Measurements from ENCODE around the gene CARS2.
A peak's percentile ranks its signal among the peaks of the same experiment; 100 is the strongest.
"Not testable (repeated sequence)": the region's sequence is repeated elsewhere in the genome, so short reads cannot be mapped to it uniquely, and the experiment has no call there.

The CARS2 gene

GRCh38 chr13:110705826-110706569, at the start of gene CARS2:
Gene CARS2, minus strand, starts transcription at chr13:110706116. Its CDS starts 23 bp downstream, at chr13:110706093.
- DNase-seq, result peak; percentile 94

- DNase-seq, result no peak
Observed at GRCh38 chr13:110748271-110748670, 42.4 kb upstream of the CARS2 start.

GRCh38 chr13:110746438-110746837, 40.5 kb upstream of the CARS2 start:
- DNase-seq, result no peak

- no peak for DNase-seq
Observed at GRCh38 chr13:110743687-110744086, 37.8 kb upstream of the CARS2 start.

GRCh38 chr13:110737555-110737954, 31.6 kb upstream of the CARS2 start:
- DNase-seq, result no peak

GRCh38 chr13:110734561-110734960, 28.6 kb upstream of the CARS2 start:
- DNase-seq, result no peak

GRCh38 chr13:110731072-110731471, 25.2 kb upstream of the CARS2 start:
- no peak for DNase-seq

- DNase-seq, result no peak
Observed at GRCh38 chr13:110726726-110727125, 20.8 kb upstream of the CARS2 start.

- not testable (repeated sequence) for DNase-seq
Observed at GRCh38 chr13:110726153-110726552, 20.2 kb upstream of the CARS2 start.

- DNase-seq, result no peak
Observed at GRCh38 chr13:110723598-110723997, 17.7 kb upstream of the CARS2 start.

GRCh38 chr13:110722971-110723370, 17.1 kb upstream of the CARS2 start:
- DNase-seq, result no peak

- DNase-seq, result no peak
Observed at GRCh38 chr13:110719036-110719710, 13.3 kb upstream of the CARS2 start.

- DNase-seq, result peak; percentile 22
Observed at GRCh38 chr13:110716247-110716515, 10.3 kb upstream of the CARS2 start.

- peak; percentile 100 for DNase-seq
Observed at GRCh38 chr13:110715395-110716246, 9.7 kb upstream of the CARS2 start.

- DNase-seq, result no peak
Observed at GRCh38 chr13:110714797-110715394, 9.0 kb upstream of the CARS2 start.

- DNase-seq, result peak; percentile 50
Observed at GRCh38 chr13:110713981-110714796, 8.3 kb upstream of the CARS2 start.

GRCh38 chr13:110713642-110713952, 7.7 kb upstream of the CARS2 start, which contains the start of gene ING1:
Gene ING1, plus strand, starts transcription at chr13:110713700. Its CDS starts 450 bp downstream, at chr13:110714150.
- DNase-seq, result no peak

GRCh38 chr13:110712849-110713641, 7.1 kb upstream of the CARS2 start:
- peak; percentile 99 for DNase-seq

GRCh38 chr13:110712081-110712848, 6.3 kb upstream of the CARS2 start:
- peak; percentile 88 for DNase-seq

- no peak for DNase-seq
Observed at GRCh38 chr13:110706570-110707372, 855 bp upstream of the CARS2 start.

Measured in hematopoietic multipotent progenitor cell treated with erythropoietin and hydrocortisone succinate and interleukin-3 and kit ligand, for 8 days (in vitro differentiated cells).